Measurements from ENCODE around the gene C22orf31.

C22orf31 gene

DNA sequence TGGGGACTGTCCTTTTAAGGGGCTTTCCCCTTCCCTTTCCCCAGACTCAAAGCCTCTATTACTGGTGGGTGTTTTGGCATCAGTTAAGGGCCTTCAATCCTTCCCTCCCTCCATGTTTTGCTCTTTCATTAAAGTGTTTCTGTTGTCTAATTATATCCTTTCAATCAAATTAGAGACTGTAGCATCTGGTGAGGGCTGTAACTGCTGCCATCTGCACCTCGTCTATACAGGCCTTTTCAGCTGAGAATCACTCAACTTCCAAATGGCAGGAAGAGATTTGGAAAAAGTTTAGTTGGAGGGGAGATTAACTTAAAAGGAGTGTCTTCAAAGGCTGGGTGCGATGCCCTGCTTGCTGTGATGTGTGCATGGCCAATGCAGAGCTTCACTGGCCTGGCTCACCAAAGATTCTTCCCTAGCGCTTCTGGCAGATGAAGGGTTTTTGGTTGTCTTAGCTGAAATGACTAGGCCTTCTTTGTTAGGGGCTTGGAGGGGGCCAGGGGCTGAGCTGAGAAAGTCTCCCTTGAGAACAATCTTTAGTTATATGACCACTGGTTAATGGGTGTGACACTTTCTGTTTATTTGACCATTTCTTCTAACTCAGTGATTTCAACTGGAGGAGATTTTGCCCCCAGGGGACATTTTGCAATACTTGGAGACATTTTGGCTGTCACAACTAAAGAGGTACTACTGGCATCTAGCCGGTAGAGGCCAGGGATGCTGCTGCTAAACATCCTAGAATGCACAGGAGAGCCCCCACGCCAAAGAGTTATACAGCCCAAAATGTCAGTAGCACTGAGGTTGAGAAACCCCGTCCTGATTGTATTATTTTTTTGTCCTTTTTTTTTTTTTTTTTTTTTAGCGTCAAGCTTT is 18.7 kb upstream of the C22orf31 start:
- peak; percentile 5 to 37 for DNase-seq

DNA sequence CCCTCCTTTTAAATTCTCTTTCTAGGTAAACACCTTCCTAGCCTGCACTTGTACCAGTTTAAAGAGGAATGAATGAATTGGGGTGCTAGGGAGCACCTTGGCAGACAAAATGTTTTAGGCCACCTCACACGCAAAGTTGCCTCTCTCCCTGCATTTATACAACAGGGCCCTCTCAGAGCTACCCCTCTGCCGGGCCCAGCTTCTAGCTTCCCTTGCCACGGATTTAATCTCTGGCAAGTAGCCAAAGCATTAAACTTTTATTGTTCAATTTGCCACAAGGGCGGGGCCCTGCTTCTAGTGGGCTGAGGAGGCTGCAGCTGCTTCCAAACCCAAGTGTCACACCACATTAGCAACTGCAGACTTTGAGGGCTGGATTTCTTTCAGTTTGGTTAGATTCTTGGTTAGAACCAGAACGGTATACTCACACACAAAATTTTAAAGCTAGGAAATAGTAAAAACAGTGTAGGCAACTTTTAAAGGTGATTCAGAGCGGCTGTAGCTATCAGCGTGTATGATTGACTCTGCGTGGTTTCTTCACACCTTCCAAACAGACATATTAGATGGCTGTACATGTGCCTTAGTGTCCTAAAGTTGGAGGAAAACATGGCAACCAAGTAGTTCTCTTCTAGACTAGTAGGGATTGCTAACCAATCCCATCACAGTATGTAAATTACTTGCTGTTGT is 17.7 kb upstream of the C22orf31 start:
- DNase-seq, result peak; percentile 32 to 74

DNA sequence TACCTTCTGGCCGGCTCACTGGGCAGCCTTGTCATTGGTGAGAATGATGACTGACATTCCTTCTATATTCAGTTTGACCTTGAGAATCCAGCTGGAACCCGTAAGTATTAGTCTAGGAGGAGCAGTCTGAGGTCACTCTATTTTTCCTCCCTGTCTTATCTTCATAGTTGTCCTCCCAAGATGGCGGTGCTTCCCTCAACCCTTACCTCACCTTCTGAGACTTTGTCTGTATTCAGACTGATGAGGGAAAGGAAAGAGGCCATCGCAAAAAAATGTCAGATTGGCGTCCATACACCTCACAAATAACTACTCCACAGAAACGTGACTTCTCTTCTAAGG is 17.2 kb upstream of the C22orf31 start:
- DNase-seq, result no peak

DNA sequence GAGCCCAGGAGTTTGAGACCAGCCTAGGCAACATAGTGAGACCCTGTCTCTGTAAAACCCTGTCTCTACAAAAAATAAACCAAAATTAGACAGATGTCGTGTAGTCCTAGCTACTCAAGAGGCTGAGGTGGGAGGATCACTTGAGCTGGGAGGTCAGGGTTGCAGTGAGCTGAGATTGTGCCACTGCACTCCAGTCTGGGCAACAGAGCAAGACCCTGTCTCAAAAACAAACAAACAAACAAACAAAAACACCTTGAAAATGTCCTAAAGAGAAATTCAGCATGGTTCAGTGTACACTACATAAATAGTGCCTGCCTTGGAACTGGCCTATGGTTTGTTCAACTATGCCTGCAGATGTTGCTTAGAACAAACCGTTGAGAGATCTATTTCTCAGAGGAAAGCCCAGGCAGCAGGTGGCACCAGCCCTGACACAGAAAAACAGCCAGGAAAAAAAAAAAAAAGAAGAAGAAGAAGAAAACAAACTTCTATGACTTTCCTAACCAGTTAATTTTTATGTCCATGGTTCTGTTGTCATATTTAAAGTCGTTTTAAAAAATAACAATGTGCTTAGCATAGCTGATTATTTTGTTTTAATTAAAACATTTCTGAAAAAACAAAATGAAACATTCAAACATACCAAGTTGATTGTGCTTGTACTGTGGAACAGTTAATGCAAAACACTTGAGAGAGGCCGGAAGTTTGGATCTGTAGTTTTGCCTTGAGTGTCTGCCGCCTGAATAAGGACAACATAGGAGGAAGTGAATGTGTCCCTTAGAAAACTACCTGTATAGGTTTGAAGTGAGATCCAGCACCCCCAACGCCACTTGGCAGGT is 16.6 kb upstream of the C22orf31 start:
- no peak for DNase-seq

DNA sequence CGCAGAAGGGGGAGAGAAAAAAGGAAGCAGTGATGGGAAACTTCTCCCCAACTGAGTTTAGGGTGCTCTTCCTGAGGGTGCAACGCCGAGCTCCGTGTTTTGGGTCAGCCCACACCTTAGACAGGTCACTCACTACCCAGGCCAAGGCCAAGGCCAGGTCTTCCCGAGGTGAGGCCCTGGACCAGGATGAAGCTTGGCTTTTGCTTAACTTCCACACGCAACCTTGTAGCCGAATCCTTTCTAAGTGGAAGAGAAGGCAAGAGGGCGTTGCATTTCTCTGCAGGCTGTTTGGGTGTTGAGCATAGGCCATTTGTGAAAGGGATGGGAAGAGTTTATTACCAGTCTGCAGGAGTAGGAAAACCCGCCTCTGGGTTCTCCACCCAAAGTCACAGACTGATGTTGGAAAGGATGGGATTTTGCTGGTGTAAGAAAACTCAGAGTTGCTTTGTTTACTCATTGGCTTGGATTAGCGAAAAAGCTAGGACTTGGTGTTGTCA is 12.7 kb upstream of the C22orf31 start:
- DNase-seq, result no peak

DNA sequence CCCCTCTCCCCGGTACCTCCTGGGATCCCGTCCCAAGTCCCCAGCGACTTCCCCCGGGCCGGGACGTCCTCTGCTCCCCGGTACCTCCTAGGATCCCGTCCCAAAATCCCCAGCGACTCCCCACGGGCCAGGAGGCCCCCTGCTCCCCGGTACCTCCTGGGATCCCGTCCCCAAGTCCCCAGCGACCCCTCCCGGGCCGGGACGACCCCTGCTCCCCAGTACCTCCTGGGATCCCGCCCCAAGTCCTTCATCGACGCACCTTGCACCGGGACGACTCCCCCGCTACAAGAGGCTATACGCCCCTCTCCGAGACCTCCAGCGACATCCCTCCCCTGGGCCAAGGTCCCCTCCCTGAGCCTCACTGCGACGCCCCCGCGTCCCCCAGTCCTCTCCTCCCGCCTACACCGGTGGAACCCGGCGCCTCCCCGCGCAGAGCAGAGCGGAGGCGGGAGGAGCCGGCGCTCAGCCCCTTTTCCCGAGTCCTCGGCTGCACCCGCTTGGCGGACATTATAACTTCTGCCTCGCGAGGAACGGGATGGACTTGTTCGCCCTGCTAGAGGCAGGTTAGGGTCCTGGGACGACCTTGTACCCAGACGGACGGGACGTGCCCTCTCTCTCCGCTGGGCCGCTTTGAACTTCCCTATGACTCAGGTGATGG is 12.1 kb upstream of the C22orf31 start:
- DNase-seq, result no peak

DNA sequence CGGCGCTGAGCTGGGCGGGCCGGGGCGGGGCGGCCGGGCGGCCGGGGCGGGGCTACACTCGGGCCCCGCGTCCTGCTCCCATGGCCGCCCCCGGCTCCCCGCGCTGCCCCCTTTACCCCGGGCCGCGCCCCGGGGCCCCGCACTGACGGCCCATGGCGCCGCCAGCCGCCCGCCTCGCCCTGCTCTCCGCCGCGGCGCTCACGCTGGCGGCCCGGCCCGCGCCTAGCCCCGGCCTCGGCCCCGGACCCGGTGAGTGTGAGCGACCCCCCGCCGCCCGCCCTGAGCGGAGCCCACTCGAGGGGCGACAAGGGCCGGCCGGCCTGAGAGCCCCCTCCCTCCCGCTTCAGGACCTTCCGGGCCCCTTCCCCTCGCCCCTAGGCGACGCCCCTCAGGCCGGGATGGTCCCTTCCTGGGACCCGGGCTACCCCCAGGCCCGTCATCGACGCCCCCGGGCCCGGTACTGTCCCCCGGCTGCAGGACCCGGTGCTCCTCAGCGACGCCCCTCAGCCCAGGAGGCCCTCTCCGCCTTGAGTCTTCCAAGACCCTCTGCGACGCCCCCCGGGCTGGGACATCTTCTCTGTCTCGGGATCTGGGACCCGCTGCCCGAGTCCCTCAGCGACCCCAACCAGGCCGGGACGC is 11.5 kb upstream of the C22orf31 start, which contains the start of gene KREMEN1:
Gene KREMEN1 (plus strand): TSS at position 57 of the 639 bp plus-strand sequence. CDS start 96 bp downstream, at position 153.
- no peak for DNase-seq

DNA sequence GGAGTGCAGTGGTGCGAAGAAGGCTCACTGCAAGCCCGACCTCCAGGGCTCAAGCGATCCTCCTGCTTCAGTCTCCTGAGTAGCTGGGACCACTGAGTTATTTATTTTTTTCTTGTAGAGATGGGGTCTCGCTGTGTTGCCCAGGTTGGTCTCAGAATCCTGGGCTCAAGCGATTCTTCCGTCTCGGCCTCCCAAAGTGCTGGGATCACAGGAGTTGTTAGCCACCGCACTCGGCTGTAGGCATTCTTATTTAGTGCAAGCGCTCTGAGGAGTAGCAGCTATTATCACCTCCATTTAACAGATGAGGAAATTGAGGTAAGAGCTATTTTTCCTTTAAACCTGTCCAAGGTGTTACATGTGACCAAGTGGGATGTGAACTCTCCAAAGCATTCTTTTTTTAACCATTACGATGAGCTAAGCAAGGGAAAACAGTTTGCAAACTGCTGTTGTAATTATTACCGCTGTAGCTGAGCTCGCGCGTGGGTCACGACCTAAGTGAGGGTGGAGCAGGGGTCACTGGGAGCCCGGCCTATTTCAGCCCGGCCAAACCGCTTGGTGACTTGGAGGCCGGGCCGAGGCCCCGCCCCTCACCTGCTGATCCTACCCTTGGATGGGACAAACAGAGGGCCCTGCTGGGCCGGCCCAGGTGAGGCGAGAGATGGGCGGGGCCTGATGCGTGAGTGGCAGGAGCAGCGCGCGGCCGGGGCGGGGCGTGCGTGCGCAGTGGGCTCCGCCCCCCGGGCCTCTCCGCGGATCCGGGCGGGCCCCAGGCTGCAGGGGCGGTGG is 10.8 kb upstream of the C22orf31 start:
- DNase-seq, result peak; percentile 64 to 66

DNA sequence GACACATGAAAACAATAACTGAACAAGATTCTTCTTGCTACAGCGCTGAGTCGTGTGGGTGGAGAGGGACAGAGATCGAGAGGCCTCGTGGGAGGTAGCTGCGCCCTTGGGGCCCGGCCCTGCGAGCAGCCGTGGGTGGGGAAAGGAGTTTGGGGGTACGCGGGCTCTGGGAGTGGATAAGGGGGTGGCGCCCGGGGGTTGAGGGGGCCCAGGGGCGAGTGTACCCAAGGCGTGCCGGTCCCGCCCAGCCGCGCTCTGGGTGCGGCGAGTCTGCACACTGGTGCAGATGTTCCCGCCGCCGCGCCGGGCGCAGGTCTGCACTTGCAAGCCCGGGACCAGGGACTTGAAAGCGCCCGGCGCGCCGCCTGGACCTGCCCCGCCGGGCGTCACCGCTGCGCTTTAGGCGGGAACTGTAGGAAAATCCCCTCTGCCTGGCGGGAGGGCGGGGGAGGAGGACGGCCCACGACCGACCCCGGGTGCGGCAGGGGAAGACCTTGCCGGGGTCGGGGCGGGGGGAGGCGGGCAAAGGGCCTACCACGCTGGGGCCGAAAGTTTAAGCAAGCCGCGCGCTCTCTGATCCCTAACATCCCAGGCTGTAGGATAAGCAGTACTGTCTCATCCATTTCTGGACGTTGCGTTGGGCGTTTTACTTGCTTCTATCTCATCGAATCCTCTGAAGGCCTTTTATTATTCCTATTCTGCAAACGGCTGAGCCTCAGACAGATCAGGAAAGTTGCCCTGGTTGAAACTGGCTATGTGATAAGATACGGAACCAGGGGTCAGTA is 9.8 kb upstream of the C22orf31 start:
- DNase-seq, result no peak

DNA sequence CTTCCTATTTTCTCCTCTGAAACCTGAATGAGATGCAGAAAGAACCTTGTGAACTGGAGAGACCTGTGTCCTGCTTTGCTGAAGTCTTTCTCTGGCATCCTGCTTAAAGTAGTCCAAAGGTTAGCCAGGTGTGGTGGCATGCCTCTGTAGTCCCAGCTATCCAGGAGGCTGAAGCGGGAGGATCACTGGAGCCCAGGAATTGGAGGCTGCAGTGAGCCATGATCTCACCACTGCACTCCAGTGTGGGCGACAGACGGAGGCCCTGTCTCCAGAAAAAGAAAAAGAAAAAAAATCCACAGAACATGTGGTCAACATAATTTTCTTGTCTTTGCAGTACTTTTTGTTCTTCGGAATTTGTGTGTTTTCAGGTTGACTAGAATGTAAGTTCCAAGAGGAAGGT is 8.9 kb upstream of the C22orf31 start:
- no peak for DNase-seq

DNA sequence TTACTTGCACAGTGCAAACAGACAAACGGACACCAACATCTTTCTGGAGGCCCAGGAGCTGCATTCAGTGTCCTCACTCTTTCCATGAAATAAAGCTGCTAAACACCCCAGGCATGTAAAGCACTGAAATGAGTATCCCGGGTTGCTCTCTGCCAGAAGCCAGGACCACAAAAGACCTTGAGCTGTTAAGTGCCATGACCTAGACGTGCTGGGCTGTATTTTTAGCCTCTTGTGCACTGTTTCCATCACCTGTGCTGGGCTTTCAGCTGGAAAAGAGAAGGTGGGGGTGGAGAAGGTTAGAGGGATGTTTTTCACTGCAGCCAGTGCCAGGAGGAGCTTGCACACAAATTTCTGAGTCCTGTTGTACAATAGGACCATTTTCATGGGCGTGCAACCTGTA is 7.8 kb upstream of the C22orf31 start:
- DNase-seq, result no peak

DNA sequence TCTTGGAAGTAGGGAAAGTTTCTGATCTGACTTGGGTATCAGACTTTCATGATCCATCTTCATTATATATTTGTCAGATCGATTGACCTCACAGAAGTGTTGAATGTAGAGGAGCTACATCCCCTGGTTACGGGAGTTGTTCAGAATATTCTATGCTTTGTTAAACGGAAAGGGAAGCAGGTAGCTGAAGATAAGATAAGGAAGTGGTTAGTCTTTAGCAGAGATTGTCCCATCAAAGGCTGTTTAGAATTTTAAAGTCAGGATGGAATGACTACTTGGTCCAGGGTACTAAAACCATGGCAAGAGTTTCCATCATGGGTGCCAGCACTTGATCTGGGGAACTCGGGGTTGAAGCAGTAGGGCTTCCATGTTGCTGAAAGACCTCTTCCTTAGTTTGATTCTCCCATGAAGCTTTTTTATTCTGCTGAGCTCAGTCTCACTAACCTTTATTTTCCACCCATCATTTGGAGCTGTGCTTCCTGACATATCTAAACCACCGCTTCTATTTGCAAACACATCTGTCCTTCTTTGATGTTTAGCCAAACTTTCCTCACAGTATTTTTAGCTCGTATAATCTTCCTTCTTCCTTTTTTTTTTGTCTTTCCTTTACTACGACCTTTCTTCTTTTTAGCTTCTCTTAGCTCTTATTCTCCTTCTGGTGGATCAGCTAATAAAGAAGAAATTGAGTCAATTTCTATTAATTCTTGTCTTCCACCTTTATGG is 4.0 kb upstream of the C22orf31 start:
- no peak for DNase-seq

DNA sequence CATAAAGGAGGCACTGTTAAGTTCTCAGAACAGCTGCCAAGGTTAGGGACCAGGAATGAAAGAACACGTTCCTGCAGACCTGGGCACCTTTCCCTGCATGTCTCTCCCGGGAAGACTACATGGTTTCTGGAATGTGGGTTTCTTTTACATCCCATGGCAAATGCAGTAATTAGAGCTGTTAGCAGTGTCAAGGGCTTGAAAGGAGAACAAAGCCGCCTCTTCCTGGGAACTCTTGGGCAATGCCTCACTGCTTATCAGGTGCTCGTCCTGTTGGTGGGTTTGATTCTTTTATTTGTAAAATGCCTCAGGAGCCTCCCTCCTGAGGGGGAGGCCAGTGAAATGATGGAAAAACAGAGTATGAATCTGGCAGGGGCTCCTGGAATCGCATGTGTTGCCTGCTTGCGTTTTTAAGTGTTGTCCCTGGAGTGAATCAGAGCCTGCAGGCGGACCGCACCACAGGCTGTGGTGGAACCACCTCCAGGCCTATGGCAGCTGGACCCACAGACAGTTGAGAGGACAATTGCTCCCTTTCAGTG is 723 bp upstream of the C22orf31 start:
- DNase-seq, result no peak

DNA sequence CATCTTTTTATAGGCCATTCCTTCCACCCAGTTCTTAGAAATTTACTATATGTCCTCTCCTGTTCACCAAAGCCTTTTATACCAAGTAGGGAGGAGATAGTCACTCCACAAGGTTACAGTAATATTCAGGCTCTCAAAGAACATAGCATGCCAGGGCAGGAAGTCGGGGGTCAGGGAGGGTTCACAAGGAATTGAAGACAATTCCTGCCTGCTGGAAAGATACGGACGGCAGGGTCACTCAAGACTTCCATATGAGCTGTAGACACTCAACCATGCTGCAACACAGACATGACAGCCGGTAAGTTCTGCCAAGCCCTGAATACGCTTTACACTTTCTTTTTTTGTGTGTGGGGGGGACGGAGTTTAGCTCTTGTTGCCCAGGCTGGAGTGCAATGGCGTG is 700 bp downstream of the C22orf31 start:
- DNase-seq, result no peak

DNA sequence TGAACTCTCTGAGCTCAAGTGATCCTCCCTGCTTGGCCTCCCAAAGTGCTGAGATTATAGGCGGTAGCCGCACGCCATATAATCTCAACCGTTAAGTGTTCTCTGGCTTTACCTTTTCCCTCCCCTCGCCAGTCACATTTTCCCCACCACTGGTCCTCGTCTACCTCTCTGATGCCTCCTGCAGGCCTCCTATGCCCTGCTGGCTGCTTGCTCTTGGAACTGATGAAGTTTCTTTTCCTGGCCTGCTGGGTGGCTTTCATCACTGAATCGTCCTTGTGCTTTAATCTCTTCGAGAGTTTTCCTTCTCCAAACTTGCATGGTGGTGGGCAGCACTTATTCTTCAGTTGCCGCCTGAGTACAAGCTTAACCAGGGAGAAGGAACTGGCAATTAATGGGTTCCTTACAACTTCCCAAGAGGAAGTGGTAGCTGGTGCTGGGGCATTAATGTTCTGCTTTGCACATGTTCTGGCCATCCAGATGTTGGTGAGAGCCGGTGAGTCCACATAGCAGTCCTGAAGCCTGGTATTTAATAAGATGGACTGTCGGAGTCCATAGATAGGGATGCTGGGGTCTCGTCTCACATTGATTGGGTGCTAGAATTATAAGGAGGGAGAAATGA is 1.3 kb downstream of the C22orf31 start:
- no peak for DNase-seq

DNA sequence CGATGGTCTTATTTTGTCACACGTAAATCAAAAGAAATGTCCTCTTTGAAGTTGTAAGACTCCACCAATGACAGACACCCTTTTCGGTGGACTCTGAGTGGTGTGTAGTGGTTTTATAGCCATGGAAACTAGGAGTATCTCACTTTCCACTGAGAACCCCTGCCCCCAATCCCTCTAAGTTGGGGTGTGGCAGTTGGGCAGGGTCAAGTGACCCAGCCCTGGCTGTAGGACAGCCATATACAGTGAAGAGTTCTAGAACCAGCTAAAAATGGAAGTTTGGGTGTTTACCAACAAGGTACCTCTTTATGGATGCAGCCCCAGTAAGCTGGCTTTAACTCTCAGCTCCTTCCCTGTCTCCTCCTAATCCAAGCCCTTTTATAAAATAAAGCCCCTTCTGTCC is 5.2 kb downstream of the C22orf31 start:
- DNase-seq, result no peak

DNA sequence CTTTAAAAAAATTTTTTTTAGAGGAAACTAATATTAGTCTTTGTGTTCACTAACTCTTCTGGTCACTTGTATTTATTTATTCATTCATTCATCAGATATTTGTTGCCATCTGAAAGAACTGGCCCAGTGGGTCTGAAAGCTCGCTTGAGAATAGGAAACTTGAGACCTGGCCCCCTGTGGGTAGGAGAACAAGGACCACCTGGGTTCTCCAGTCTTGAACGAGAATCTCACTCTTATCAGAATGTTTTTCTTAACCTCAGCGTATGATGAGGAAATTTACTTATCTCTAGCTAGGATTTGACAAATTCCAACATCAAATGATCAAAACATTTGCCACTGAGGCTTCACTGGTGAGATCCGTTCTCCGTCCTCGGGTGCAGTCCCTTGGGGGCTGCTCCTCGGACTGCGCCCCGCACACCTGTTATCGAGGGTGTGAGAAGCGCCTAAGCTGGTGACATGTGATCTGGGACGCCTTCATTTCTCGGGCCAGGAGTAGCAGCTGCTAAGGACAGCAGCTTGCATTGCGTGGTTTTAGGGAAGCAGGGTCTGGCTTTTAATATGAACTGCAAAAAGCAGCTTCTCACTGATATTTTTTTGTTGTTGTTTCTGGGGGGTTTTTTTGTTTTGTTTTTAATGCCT is 6.3 kb downstream of the C22orf31 start:
- no peak for DNase-seq

DNA sequence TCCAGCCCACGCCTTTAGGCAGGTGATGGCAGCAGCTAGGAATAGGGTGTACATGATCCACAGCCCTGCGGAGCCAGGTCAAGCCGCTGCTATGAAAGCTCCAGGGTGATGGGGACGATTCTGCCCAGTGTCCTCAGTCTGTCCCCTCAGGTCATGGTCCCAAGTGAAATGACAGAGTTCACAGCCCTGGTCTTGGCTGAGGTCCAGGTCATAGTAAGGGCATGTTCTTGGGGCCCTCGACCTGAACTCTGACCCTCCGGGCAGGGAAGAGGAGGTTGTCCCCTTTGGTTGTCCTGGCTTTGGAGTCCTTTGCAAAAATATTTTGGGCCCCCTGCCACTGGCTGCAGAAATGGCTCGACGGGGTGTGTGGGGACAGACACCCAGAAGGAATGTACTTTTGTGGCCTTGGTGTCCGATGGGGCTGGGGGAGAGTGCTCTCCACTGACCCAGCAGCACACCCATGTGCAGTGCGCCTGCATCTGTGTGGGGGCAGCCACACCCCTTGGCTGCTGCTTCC is 7.3 kb downstream of the C22orf31 start:
- no peak for DNase-seq

Data from NCI-H2081 (cell line).